HuH-7.5 (cell line): ENCODE measurements around the gene C16orf74.

Experiments used
- DNase-seq: peaks from one replicate; pipeline ENCODE4 v3.0.0; 2011; ENCODE audit warnings: low spot score

The C16orf74 gene

GRCh38 chr16:85750827-85751697, at the start of gene C16orf74:
Gene C16orf74, minus strand, starts transcription at chr16:85751096. Its CDS starts 15,879 bp downstream, at chr16:85735217.
- DNase-seq: peak; percentile 83

GRCh38 chr16:85800321-85800669, 49.4 kb upstream of the C16orf74 start:
- no peak for DNase-seq

- DNase-seq: peak; percentile 91
Measured at GRCh38 chr16:85799497-85800320, 48.8 kb upstream of the C16orf74 start, which contains the start of the genes COX4I1 and EMC8. Gene COX4I1, plus strand, starts transcription at chr16:85799695. Its CDS starts 1,511 bp downstream, at chr16:85801206. Gene EMC8, minus strand, starts transcription at chr16:85799544. Its CDS starts 249 bp downstream, at chr16:85799295.

GRCh38 chr16:85798901-85799496, 48.1 kb upstream of the C16orf74 start:
- peak; percentile 67 for DNase-seq

- peak; percentile 73 for DNase-seq
Measured at GRCh38 chr16:85798283-85798776, 47.4 kb upstream of the C16orf74 start.

- DNase-seq: no peak
Measured at GRCh38 chr16:85796599-85796998, 45.7 kb upstream of the C16orf74 start.

- no peak for DNase-seq
Measured at GRCh38 chr16:85796152-85796551, 45.3 kb upstream of the C16orf74 start.

GRCh38 chr16:85794696-85795095, 43.8 kb upstream of the C16orf74 start:
- no peak for DNase-seq

- no peak for DNase-seq
Measured at GRCh38 chr16:85793662-85794298, 42.9 kb upstream of the C16orf74 start.

- DNase-seq: no peak
Measured at GRCh38 chr16:85789773-85790172, 38.9 kb upstream of the C16orf74 start.

- DNase-seq: no peak
Measured at GRCh38 chr16:85788819-85789218, 37.9 kb upstream of the C16orf74 start.

- no peak for DNase-seq
Measured at GRCh38 chr16:85785927-85786326, 35.0 kb upstream of the C16orf74 start.

- no peak for DNase-seq
Measured at GRCh38 chr16:85784813-85785212, 33.9 kb upstream of the C16orf74 start.

- DNase-seq: no peak
Measured at GRCh38 chr16:85783441-85783840, 32.5 kb upstream of the C16orf74 start.

- no peak for DNase-seq
Measured at GRCh38 chr16:85782451-85782850, 31.6 kb upstream of the C16orf74 start.

GRCh38 chr16:85781695-85782370, 30.9 kb upstream of the C16orf74 start:
- no peak for DNase-seq

- no peak for DNase-seq
Measured at GRCh38 chr16:85781156-85781555, 30.3 kb upstream of the C16orf74 start.

- no peak for DNase-seq
Measured at GRCh38 chr16:85780281-85780680, 29.4 kb upstream of the C16orf74 start.

- DNase-seq: no peak
Measured at GRCh38 chr16:85778873-85779272, 28.0 kb upstream of the C16orf74 start.

- no peak for DNase-seq
Measured at GRCh38 chr16:85777583-85778310, 26.9 kb upstream of the C16orf74 start.
